Measurements from ENCODE around the gene FLVCR2.

Gene FLVCR2

DNA sequence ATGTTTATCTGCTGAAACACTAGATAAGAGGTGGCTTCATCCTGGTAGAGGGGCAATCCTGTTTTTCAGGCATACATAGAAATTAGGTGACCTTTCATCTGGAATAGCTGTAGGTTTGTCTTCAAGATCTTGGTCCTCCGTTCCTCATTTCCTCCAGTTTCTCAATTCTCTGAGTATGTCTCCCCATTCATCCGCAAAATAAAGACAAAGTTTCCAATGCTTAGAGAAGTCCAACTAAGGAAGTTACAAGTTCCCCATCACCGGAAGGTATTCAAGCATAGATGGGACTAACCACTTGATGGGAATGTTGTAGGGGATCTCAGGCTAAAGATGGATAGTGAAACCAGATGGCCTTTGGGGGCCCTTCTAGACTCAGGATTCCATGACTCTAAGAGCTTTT, 48.0 kb downstream of the FLVCR2 start:
- no peak for TF ChIP-seq TAF1 (IDR thresholded peaks at IDR 0.05; ENCODE audit: borderline replicate concordance, insufficient read depth, low read length)

DNA sequence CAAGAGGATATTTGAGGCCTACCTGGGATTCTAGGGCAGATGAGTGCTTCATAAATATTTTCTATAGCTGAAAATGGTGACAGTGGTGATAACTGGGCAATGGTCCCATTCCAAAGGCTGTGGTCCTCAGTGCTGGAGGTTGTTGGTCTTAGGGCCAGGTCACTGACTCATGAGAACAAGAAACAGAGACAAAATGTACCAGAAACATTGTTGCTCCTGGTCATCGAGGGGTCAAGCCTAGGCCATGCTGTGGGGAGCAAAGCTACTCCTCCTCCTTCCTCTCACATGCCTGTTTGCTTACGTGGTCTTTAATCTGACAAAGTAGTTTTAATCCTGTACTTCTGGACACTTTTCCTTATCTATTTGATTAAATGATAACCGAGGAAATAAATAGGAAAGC, 48.4 kb downstream of the FLVCR2 start:
- no peak for TF ChIP-seq SIN3A (IDR thresholded peaks at IDR 0.05; ENCODE audit: borderline replicate concordance, insufficient read depth, low read length)
- TF ChIP-seq POLR2AphosphoS5 (IDR thresholded peaks at IDR 0.05; ENCODE audit: low read depth, low read length): no peak
- TF ChIP-seq TAF1 (IDR thresholded peaks at IDR 0.05; ENCODE audit: borderline replicate concordance, insufficient read depth, low read length): no peak
- TF ChIP-seq, protein P1, sequence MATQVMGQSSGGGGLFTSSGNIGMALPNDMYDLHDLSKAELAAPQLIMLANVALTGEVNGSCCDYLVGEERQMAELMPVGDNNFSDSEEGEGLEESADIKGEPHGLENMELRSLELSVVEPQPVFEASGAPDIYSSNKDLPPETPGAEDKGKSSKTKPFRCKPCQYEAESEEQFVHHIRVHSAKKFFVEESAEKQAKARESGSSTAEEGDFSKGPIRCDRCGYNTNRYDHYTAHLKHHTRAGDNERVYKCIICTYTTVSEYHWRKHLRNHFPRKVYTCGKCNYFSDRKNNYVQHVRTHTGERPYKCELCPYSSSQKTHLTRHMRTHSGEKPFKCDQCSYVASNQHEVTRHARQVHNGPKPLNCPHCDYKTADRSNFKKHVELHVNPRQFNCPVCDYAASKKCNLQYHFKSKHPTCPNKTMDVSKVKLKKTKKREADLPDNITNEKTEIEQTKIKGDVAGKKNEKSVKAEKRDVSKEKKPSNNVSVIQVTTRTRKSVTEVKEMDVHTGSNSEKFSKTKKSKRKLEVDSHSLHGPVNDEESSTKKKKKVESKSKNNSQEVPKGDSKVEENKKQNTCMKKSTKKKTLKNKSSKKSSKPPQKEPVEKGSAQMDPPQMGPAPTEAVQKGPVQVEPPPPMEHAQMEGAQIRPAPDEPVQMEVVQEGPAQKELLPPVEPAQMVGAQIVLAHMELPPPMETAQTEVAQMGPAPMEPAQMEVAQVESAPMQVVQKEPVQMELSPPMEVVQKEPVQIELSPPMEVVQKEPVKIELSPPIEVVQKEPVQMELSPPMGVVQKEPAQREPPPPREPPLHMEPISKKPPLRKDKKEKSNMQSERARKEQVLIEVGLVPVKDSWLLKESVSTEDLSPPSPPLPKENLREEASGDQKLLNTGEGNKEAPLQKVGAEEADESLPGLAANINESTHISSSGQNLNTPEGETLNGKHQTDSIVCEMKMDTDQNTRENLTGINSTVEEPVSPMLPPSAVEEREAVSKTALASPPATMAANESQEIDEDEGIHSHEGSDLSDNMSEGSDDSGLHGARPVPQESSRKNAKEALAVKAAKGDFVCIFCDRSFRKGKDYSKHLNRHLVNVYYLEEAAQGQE (IDR thresholded peaks at IDR 0.05; ENCODE audit: insufficient read depth in 1 of 2, low read depth in 2 of 2, low read length in 2 of 2): no peak
- TF ChIP-seq FOXP2 (optimal IDR thresholded peaks at IDR 0.05; ENCODE audit: borderline replicate concordance, extremely low read depth, extremely low read length, insufficient read depth): no peak

DNA sequence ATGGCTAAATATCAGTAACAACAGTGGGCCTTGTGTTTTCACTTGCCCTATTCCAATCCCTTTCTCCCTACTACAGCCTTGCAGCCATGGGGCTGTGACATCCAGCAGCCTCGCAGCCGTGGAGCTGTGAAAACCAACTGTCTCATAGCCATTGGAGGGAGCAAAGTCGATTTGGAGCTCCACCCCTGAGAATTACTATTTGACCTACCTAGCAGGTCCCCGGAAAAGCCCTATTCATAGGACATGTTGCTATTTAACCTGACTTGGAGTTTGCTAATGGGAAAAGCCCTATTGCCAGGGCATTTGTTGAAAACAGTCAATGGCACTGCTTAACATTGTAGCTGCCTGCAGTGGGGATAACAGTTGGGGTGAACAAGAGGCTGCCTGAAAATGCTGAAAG, 49.0 kb downstream of the FLVCR2 start:
- TF ChIP-seq TAF1 (IDR thresholded peaks at IDR 0.05; ENCODE audit: borderline replicate concordance, insufficient read depth, low read length) (no peak), SIN3A (IDR thresholded peaks at IDR 0.05; ENCODE audit: borderline replicate concordance, insufficient read depth, low read length) (no peak), FOXP2 (optimal IDR thresholded peaks at IDR 0.05; ENCODE audit: borderline replicate concordance, extremely low read depth, extremely low read length, insufficient read depth) (no peak), POLR2AphosphoS5 (IDR thresholded peaks at IDR 0.05; ENCODE audit: low read depth, low read length) (no peak)
- TF ChIP-seq, protein P1 (IDR thresholded peaks at IDR 0.05; ENCODE audit: insufficient read depth in 1 of 2, low read depth in 2 of 2, low read length in 2 of 2): no peak

DNA sequence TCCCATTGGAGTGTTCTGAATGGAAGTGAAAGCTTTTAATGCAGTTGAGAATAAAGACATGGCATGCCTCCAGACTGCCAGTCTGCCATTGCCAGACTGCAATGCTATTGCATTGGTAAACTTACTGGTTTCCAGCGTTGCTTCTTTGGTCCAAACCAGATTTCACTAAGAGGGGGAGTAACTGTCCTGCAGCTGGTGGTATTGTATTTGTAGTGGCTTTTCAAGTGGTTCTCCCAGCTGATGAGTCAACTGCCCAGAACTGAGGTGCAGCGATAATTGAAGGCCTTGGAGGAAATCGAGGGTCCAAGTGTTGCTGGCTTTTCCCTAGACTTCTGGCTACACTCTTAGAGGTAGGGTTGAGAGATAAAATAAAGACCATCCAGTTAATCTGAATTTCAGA, 50.4 kb downstream of the FLVCR2 start:
- TF ChIP-seq POLR2AphosphoS5 (IDR thresholded peaks at IDR 0.05; ENCODE audit: low read depth, low read length): no peak
- TF ChIP-seq, protein P1 (IDR thresholded peaks at IDR 0.05; ENCODE audit: insufficient read depth in 1 of 2, low read depth in 2 of 2, low read length in 2 of 2): no peak
- TF ChIP-seq FOXP2 (optimal IDR thresholded peaks at IDR 0.05; ENCODE audit: borderline replicate concordance, extremely low read depth, extremely low read length, insufficient read depth): no peak
- no peak for TF ChIP-seq TAF1 (IDR thresholded peaks at IDR 0.05; ENCODE audit: borderline replicate concordance, insufficient read depth, low read length)
- no peak for TF ChIP-seq SIN3A (IDR thresholded peaks at IDR 0.05; ENCODE audit: borderline replicate concordance, insufficient read depth, low read length)

DNA sequence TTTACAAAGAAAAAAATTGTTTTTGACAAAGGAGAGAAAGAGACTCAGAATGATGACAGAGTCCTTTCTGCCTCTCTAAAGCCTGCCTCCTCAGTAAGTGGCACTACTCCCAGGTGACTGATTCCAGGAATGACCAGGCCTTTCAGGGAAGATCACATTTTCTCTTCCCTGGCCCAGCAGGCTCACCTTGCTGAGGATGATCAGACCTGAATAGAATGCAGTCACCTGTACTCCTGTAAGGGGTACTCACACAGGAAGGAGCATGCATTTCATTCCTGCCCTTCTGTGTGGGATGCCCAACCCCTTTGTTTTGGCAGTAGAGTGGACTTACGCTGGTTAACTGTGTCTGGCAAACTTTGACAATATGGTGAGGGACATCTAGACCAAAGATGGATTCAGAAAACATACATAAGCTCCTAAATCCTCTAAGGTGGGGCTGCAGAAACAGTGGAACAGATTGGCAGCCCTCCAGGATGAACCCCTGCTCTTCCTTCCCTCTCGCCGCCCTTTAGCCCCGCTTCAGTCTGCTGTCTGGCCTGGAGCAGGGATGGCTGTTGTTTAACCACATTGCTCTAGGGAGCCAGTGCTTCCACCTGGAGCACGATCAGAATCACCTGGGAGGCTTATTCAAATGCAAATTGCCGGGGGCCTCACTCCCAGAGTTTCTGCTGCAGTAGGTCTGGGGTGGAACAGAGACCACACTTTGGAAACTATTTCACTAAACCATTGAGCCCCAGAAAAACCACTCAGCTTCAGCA, 52.5 kb downstream of the FLVCR2 start:
- TF ChIP-seq, protein P1 (IDR thresholded peaks at IDR 0.05; ENCODE audit: insufficient read depth in 1 of 2, low read depth in 2 of 2, low read length in 2 of 2): no peak

Data from PFSK-1 (cell line).